Astrocyte (in vitro differentiated cells and primary cell): ENCODE data around the gene TMEM17.

Source experiments
- EZH2 ChIP-seq: IDR thresholded peaks from 2 replicates; pipeline ENCODE4 v1.6.1; 2012; ENCODE audit warnings: mild to moderate bottlenecking, low read length, inconsistent platforms; ENCODE audit not compliant: insufficient read depth
- TF ChIP-seq, protein P1 (sequence below): IDR thresholded peaks from 2 replicates; pipeline ENCODE4 v1.5.1; 2011; ENCODE audit warnings: low read depth, mild to moderate bottlenecking, inconsistent platforms, low read length, moderate library complexity; ENCODE audit not compliant: insufficient read depth

DNA sequence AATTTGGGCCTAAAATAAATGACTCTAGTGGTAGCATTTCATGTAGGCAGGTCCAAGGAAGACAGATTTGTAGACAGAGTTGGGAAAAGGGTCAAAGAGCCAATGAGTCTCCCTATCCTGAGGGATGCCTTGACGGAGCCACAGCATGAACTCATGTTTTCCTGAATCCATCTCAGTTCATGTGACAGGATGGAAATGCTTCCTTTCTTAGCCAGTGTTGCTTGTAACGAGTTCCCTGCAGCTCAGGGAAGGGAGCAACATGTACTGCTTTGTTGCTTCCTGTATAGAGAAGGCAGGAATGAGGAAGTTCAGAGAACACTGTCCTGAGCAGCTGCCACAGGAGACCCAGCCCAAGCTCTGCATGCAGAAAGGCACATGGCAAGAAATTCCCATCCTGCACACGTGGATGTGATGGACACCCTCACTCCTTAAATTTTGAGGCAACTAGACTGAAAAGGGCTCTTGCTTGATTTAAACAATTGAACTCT lies 27.9 kb downstream of the TMEM17 start:
- TF ChIP-seq, protein P1, sequence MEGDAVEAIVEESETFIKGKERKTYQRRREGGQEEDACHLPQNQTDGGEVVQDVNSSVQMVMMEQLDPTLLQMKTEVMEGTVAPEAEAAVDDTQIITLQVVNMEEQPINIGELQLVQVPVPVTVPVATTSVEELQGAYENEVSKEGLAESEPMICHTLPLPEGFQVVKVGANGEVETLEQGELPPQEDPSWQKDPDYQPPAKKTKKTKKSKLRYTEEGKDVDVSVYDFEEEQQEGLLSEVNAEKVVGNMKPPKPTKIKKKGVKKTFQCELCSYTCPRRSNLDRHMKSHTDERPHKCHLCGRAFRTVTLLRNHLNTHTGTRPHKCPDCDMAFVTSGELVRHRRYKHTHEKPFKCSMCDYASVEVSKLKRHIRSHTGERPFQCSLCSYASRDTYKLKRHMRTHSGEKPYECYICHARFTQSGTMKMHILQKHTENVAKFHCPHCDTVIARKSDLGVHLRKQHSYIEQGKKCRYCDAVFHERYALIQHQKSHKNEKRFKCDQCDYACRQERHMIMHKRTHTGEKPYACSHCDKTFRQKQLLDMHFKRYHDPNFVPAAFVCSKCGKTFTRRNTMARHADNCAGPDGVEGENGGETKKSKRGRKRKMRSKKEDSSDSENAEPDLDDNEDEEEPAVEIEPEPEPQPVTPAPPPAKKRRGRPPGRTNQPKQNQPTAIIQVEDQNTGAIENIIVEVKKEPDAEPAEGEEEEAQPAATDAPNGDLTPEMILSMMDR: no peak
- no peak for TF ChIP-seq EZH2
